GM20000 (cell line): Measurements from ENCODE around the gene MON1A.

Experiments used
- DNase-seq: peaks from one replicate; pipeline ENCODE4 v3.0.0; 2012; ENCODE audit warnings: low spot score
- CTCF ChIP-seq: IDR thresholded peaks from 2 replicates; pipeline ENCODE4 v1.5.1; 2012; ENCODE audit warnings: mild to moderate bottlenecking, control low read depth; ENCODE audit errors: extremely low read depth, missing control alignments

The MON1A gene

GRCh38 chr3:49899815-49900214 is 29.8 kb downstream of the MON1A start:
- no peak for DNase-seq
- no peak for TF ChIP-seq CTCF

- no peak for TF ChIP-seq CTCF
Observed at GRCh38 chr3:49898991-49899390, 30.6 kb downstream of the MON1A start.

GRCh38 chr3:49896345-49896744 is 33.3 kb downstream of the MON1A start:
- TF ChIP-seq CTCF, result no peak

More at GRCh38 chr3:49898991-49899390, 30.6 kb downstream of the MON1A start:
- DNase-seq, result no peak

GRCh38 chr3:49895791-49896190 is 33.8 kb downstream of the MON1A start:
- DNase-seq, result no peak
- no peak for TF ChIP-seq CTCF

More at GRCh38 chr3:49896345-49896744, 33.3 kb downstream of the MON1A start:
- DNase-seq, result no peak

- no peak for TF ChIP-seq CTCF
- DNase-seq, result no peak
Observed at GRCh38 chr3:49889296-49889695, 40.3 kb downstream of the MON1A start.

GRCh38 chr3:49886922-49887265 is 42.7 kb downstream of the MON1A start:
- DNase-seq, result no peak
- TF ChIP-seq CTCF, result no peak

- no peak for DNase-seq
- no peak for TF ChIP-seq CTCF
Observed at GRCh38 chr3:49883998-49884397, 45.6 kb downstream of the MON1A start.
